DOHH2 (cell line): ENCODE results near the gene AMOT.

ENCODE experiments used
- H3F3A ChIP-seq: fragments of 200-600 bp; sonication (generic), shearing (Covaris generic); 2 replicates; pipeline ENCODE4 v1.6.0; 2016; ENCODE audit warnings: antibody characterized with exemption, mild to moderate bottlenecking; ENCODE audit not compliant: control insufficient read depth, insufficient read depth
- H3K27ac ChIP-seq: fragments of 200-600 bp; sonication (generic); 2 replicates; pipeline ENCODE4 v1.5.1; 2014; ENCODE audit warnings: low read depth, mild to moderate bottlenecking, low read length, moderate library complexity
- H3K27me3 ChIP-seq: fragments of 200-600 bp; sonication (generic); 2 replicates; pipeline ENCODE4 v1.6.1; 2014; ENCODE audit warnings: mild to moderate bottlenecking, low read length, mixed read lengths; ENCODE audit not compliant: control insufficient read depth
- H3K36me3 ChIP-seq: fragments of 200-600 bp; sonication (generic); 2 replicates; pipeline ENCODE4 v1.6.1; 2014; ENCODE audit warnings: mild to moderate bottlenecking, low read length, moderate library complexity, mixed read lengths; ENCODE audit not compliant: control insufficient read depth
- H3K4me1 ChIP-seq: fragments of 200-600 bp; sonication (generic); 2 replicates; pipeline ENCODE4 v1.6.1; 2014; ENCODE audit warnings: mild to moderate bottlenecking, low read length, mixed read lengths; ENCODE audit not compliant: control insufficient read depth
- H3K4me2 ChIP-seq: fragments of 200-600 bp; sonication (generic); 2 replicates; pipeline ENCODE4 v1.6.0; 2014; ENCODE audit warnings: mild to moderate bottlenecking, low read length, moderate library complexity
- H3K4me3 ChIP-seq: fragments of 200-600 bp; sonication (generic); 2 replicates; pipeline ENCODE4 v1.5.1; 2014; ENCODE audit warnings: mild to moderate bottlenecking, low read length, mixed read lengths
- H3K79me2 ChIP-seq: fragments of 200-600 bp; sonication (generic); 2 replicates; pipeline ENCODE4 v1.6.1; 2014; ENCODE audit warnings: mild to moderate bottlenecking, low read length, mixed read lengths; ENCODE audit not compliant: control insufficient read depth
- H3K9me2 ChIP-seq: fragments of 200-600 bp; sonication (generic); replicated peaks from 2 replicates; pipeline ENCODE4 v1.6.1; 2014; ENCODE audit warnings: mild to moderate bottlenecking, low read length, mixed read lengths; ENCODE audit not compliant: control insufficient read depth
- H3K9me3 ChIP-seq: fragments of 200-600 bp; sonication (generic); 2 replicates; pipeline ENCODE4 v1.6.1; 2014; ENCODE audit warnings: antibody characterized with exemption, low read length, mixed read lengths; ENCODE audit not compliant: control insufficient read depth, insufficient read depth
- H4K20me1 ChIP-seq: fragments of 200-600 bp; sonication (generic); 2 replicates; pipeline ENCODE4 v1.6.0; 2014; ENCODE audit warnings: low read depth, mild to moderate bottlenecking, antibody characterized with exemption, low read length, moderate library complexity; ENCODE audit not compliant: control insufficient read depth, insufficient read depth
- CTCF ChIP-seq: fragments of 200-600 bp; sonication (generic); IDR thresholded peaks from one replicate; pipeline ENCODE4 v1.5.1; 2014; ENCODE audit warnings: antibody characterized with exemption, mild to moderate bottlenecking, low read depth, low read length; ENCODE audit not compliant: poor library complexity, severe bottlenecking
- EZH2phosphoT487 ChIP-seq: fragments of 200-600 bp; sonication (generic); IDR thresholded peaks from 2 replicates; pipeline ENCODE4 v1.6.1; 2017; ENCODE audit warnings: borderline replicate concordance, mild to moderate bottlenecking, antibody characterized with exemption, low read length, moderate library complexity, mixed read lengths

The AMOT gene

GRCh38 chrX:112851161-112851779 is 10.6 kb upstream of the AMOT start:
- TF ChIP-seq CTCF (no peak), EZH2phosphoT487 (no peak)

GRCh38 chrX:112849016-112849415 is 8.4 kb upstream of the AMOT start:
- no peak overlapping the region for H3K4me2 ChIP-seq
- no peaks in the 10 kb centered on the region for H3K9me3 ChIP-seq
- no peaks in the 10 kb centered on the region for H3K4me1 ChIP-seq
- H3K9me2 ChIP-seq: no peaks in the 10 kb centered on the region
- H3F3A ChIP-seq: no peaks in the 10 kb centered on the region
- H3K79me2 ChIP-seq: no peaks in the 10 kb centered on the region
- no peak overlapping the region for H3K27ac ChIP-seq
- H4K20me1 ChIP-seq: no peaks in the 10 kb centered on the region
- TF ChIP-seq EZH2phosphoT487 (no peak), CTCF (no peak)
- H3K36me3 ChIP-seq: no peaks in the 10 kb centered on the region
- H3K4me3 ChIP-seq: no peak overlapping the region
- no peaks in the 10 kb centered on the region for H3K27me3 ChIP-seq

More at GRCh38 chrX:112851161-112851779, 10.6 kb upstream of the AMOT start:
- H3F3A ChIP-seq: no peaks in the 10 kb centered on the region
- no peaks in the 10 kb centered on the region for H3K79me2 ChIP-seq
- no peaks in the 10 kb centered on the region for H3K9me2 ChIP-seq
- H3K36me3 ChIP-seq: no peaks in the 10 kb centered on the region
- H3K27me3 ChIP-seq: no peaks in the 10 kb centered on the region
- H3K4me1 ChIP-seq: no peaks in the 10 kb centered on the region
- no peaks in the 10 kb centered on the region for H4K20me1 ChIP-seq
- no peaks in the 10 kb centered on the region for H3K9me3 ChIP-seq
- no peak overlapping the region for H3K27ac ChIP-seq
- no peak overlapping the region for H3K4me3 ChIP-seq
- H3K4me2 ChIP-seq: no peak overlapping the region

- Histone ChIP-seq H3K79me2 (no peaks in the 10 kb centered on the region), H3K9me2 (no peaks in the 10 kb centered on the region), H3K36me3 (no peaks in the 10 kb centered on the region), H3K4me2 (no peak overlapping the region), H3K27me3 (no peaks in the 10 kb centered on the region), H3K4me1 (no peaks in the 10 kb centered on the region), H4K20me1 (no peaks in the 10 kb centered on the region), H3K4me3 (no peak overlapping the region), H3K27ac (no peak overlapping the region), H3F3A (no peaks in the 10 kb centered on the region), H3K9me3 (no peaks in the 10 kb centered on the region)
- TF ChIP-seq EZH2phosphoT487 (no peak), CTCF (no peak)
These were observed 6.2 kb upstream of the AMOT start for GRCh38 chrX:112846782-112847181.
